WTC11 (cell line): ENCODE results near the gene CPLANE1. TPM values are rescaled to one million over a fixed set of nuclear protein-coding genes. Genes with fewer than 3 reads are reported as not detected.
"Not testable (repeated sequence)": the region's sequence is repeated elsewhere in the genome, so short reads cannot be mapped to it uniquely, and the experiment has no call there.

Experiments
- ATAC-seq: fragments of 200-7000 bp; cut with Tn5 transposase; 2 replicates; pipeline ENCODE4 v1.10.0; 2021; ENCODE audit warnings: mild to moderate bottlenecking, moderate library complexity
- CTCF ChIA-PET: fragments of 300-600 bp; sonication (Branson Sonifier 250); formaldehyde crosslinking; loops from one replicate; lab custom pipeline; 2021; ENCODE audit warnings: antibody characterized with exemption; lab: Charles Lee
- POLR2A ChIA-PET: fragments of 350-600 bp; sonication (Branson Sonifier 250); formaldehyde crosslinking; loops from one replicate; lab custom pipeline; 2021; ENCODE audit warnings: antibody characterized with exemption; lab: Charles Lee
- DNase-seq: peaks from one replicate; pipeline ENCODE4 v3.0.0; 2021; ENCODE audit warnings: low spot score
- H3K27ac Mint-ChIP-seq: 2 replicates; pipeline ENCODE4 v1.8.0; 2021; ENCODE audit warnings: mixed read lengths
- H3K27me3 Mint-ChIP-seq: 2 replicates; pipeline ENCODE4 v1.8.0; 2021; ENCODE audit warnings: low read depth, mild to moderate bottlenecking, moderate library complexity, mixed read lengths
- H3K36me3 Mint-ChIP-seq: 2 replicates; pipeline ENCODE4 v1.8.0; 2021; ENCODE audit warnings: mixed read lengths
- H3K4me1 Mint-ChIP-seq: 2 replicates; pipeline ENCODE4 v1.8.0; 2022; ENCODE audit warnings: mixed read lengths
- H3K4me3 Mint-ChIP-seq: 2 replicates; pipeline ENCODE4 v1.8.0; 2021; ENCODE audit warnings: mild to moderate bottlenecking, moderate library complexity, mixed read lengths
- H3K9me3 Mint-ChIP-seq: 2 replicates; pipeline ENCODE4 v1.8.0; 2021; ENCODE audit warnings: mixed read lengths
- AFF4 ChIP-seq: sonication (generic); formaldehyde crosslinking; IDR thresholded peaks from 2 replicates; pipeline ENCODE4 v1.8.1; 2023; ENCODE audit warnings: mild to moderate bottlenecking, missing genetic modification reagents, borderline replicate concordance
- ATF1 ChIP-seq: sonication (generic); formaldehyde crosslinking; IDR thresholded peaks from 2 replicates; pipeline ENCODE4 v1.8.1; 2023; ENCODE audit warnings: mild to moderate bottlenecking, moderate library complexity, missing genetic modification reagents
- E2F4 ChIP-seq: sonication (generic); formaldehyde crosslinking; IDR thresholded peaks from 2 replicates; pipeline ENCODE4 v1.8.1; 2022; ENCODE audit warnings: low read depth, mild to moderate bottlenecking, moderate library complexity, missing genetic modification reagents, borderline replicate concordance
- EMX1 ChIP-seq: fragments of 250-450 bp; sonication (Bioruptor Pico); IDR thresholded peaks from 2 replicates; pipeline ENCODE4 v1.8.0; 2021; ENCODE audit warnings: mild to moderate bottlenecking
- ESRRA ChIP-seq: sonication (generic); formaldehyde crosslinking; IDR thresholded peaks from 2 replicates; pipeline ENCODE4 v1.8.1; 2022; ENCODE audit warnings: mild to moderate bottlenecking, missing genetic modification reagents, borderline replicate concordance
- FOXP4 ChIP-seq: sonication (generic); formaldehyde crosslinking; IDR thresholded peaks from 2 replicates; pipeline ENCODE4 v1.8.0; 2022; ENCODE audit warnings: mild to moderate bottlenecking, missing genetic modification reagents
- GABPB1 ChIP-seq: sonication (generic); formaldehyde crosslinking; IDR thresholded peaks from 2 replicates; pipeline ENCODE4 v1.8.1; 2023; ENCODE audit warnings: mild to moderate bottlenecking, missing genetic modification reagents
- GRHL2 ChIP-seq: fragments of 250-450 bp; sonication (Bioruptor Pico); IDR thresholded peaks from 2 replicates; pipeline ENCODE4 v1.8.0; 2022; ENCODE audit warnings: mild to moderate bottlenecking, moderate library complexity; ENCODE audit not compliant: insufficient replicate concordance, severe bottlenecking
- MLX ChIP-seq: sonication (generic); formaldehyde crosslinking; IDR thresholded peaks from 2 replicates; pipeline ENCODE4 v1.8.1; 2023; ENCODE audit warnings: mild to moderate bottlenecking, missing genetic modification reagents, moderate library complexity
- MYBL2 ChIP-seq: sonication (generic); formaldehyde crosslinking; IDR thresholded peaks from 2 replicates; pipeline ENCODE4 v1.8.1; 2023; ENCODE audit warnings: mild to moderate bottlenecking, moderate library complexity, missing genetic modification reagents
- NFYB ChIP-seq: sonication (generic); formaldehyde crosslinking; conservative IDR thresholded peaks from 2 replicates; pipeline ENCODE4 v1.8.0; 2022; ENCODE audit warnings: low read depth, missing genetic modification reagents
- NR1H2 ChIP-seq: sonication (generic); formaldehyde crosslinking; IDR thresholded peaks from 2 replicates; pipeline ENCODE4 v1.9.0; 2021; ENCODE audit warnings: mild to moderate bottlenecking, moderate library complexity, missing genetic modification reagents
- NR2C2 ChIP-seq: sonication (generic); formaldehyde crosslinking; IDR thresholded peaks from 2 replicates; pipeline ENCODE4 v1.8.0; 2022; ENCODE audit warnings: mild to moderate bottlenecking, missing genetic modification reagents
- NR3C1 ChIP-seq: sonication (generic); formaldehyde crosslinking; conservative IDR thresholded peaks from 2 replicates; pipeline ENCODE4 v1.8.1; 2023; ENCODE audit warnings: low read depth, mild to moderate bottlenecking, missing genetic modification reagents
- SMAD3 ChIP-seq: sonication (generic); formaldehyde crosslinking; IDR thresholded peaks from 2 replicates; pipeline ENCODE4 v1.8.0; 2022; ENCODE audit warnings: missing genetic modification reagents, mild to moderate bottlenecking, borderline replicate concordance
- SP1 ChIP-seq: sonication (generic); formaldehyde crosslinking; conservative IDR thresholded peaks from 2 replicates; pipeline ENCODE4 v1.8.1; 2022; ENCODE audit warnings: missing genetic modification reagents
- TEAD1 ChIP-seq: sonication (generic); formaldehyde crosslinking; IDR thresholded peaks from 2 replicates; pipeline ENCODE4 v1.8.0; 2022; ENCODE audit warnings: mild to moderate bottlenecking, missing genetic modification reagents
- TP53 ChIP-seq: sonication (generic); formaldehyde crosslinking; IDR thresholded peaks from 2 replicates; pipeline ENCODE4 v1.8.1; 2023; ENCODE audit warnings: mild to moderate bottlenecking, missing genetic modification reagents
- ZBTB21 ChIP-seq: sonication (generic); formaldehyde crosslinking; IDR thresholded peaks from 2 replicates; pipeline ENCODE4 v1.8.1; 2023; ENCODE audit warnings: mild to moderate bottlenecking, missing genetic modification reagents, borderline replicate concordance
- ZNF396 ChIP-seq: fragments of 250-450 bp; sonication (Bioruptor Pico); IDR thresholded peaks from 2 replicates; pipeline ENCODE4 v1.8.0; 2021; ENCODE audit warnings: mild to moderate bottlenecking, moderate library complexity, borderline replicate concordance
- ZNF425 ChIP-seq: fragments of 250-450 bp; sonication (Bioruptor Pico); conservative IDR thresholded peaks from 2 replicates; pipeline ENCODE4 v1.9.0; 2021; ENCODE audit warnings: mild to moderate bottlenecking
- total RNA-seq: library from RNA; stranded (reverse); gene quantifications from 3 replicates; pipeline ENCODE4 v1.2.3, GENCODE V29; 2021

Gene CPLANE1
- total RNA-seq, 1 experiment from 2014 or later = 4.8 TPM

- TF ChIP-seq MLX (CRISPR knock-in tag) = no peak
- no peak for TF ChIP-seq ZNF396
- no peak for TF ChIP-seq ZNF425
- TF ChIP-seq NR1H2 (CRISPR knock-in tag) = no peak
- TF ChIP-seq AFF4 (CRISPR knock-in tag) = no peak
- TF ChIP-seq SP1 = no peak
These were observed 102.3 kb downstream of the CPLANE1 start (continued) for GRCh38 chr5:37146896-37147295.

- TF ChIP-seq TEAD1 (CRISPR knock-in tag) (no peak), ZBTB21 (CRISPR knock-in tag) (no peak), MYBL2 (no peak), TP53 (no peak)
- Mint-ChIP-seq H3K4me1 (no peaks in the 10 kb centered on the region), H3K36me3 (peaks cover 38% of the 10 kb centered on the region), H3K9me3 (peaks cover 36% of the 10 kb centered on the region), H3K27me3 (no peaks in the 10 kb centered on the region; the same call in 1 of the 2 replicates), H3K27ac (no peak overlapping the region), H3K4me3 (no peak overlapping the region)
- ATAC-seq (no peak), DNase-seq (no peak)
- ChIA-PET CTCF (no interaction called here), POLR2A (no interaction called here)
These were observed 112.5 kb downstream of the CPLANE1 start for GRCh38 chr5:37136694-37137093.

- CTCF ChIA-PET, H3K4me1 Mint-ChIP-seq, H3K27me3 Mint-ChIP-seq, ATAC-seq, H3K27ac Mint-ChIP-seq, POLR2A ChIA-PET, H3K4me3 Mint-ChIP-seq, DNase-seq: not testable (repeated sequence)
- Mint-ChIP-seq H3K9me3 (peaks cover 36% of the 10 kb centered on the region), H3K36me3 (peaks cover 38% of the 10 kb centered on the region)
These were observed 113.9 kb downstream of the CPLANE1 start for GRCh38 chr5:37135312-37135711.

GRCh38 chr5:37133939-37134338, 115.2 kb downstream of the CPLANE1 start:
- Mint-ChIP-seq H3K4me3 (no peak overlapping the region), H3K36me3 (peaks cover 38% of the 10 kb centered on the region), H3K27me3 (no peaks in the 10 kb centered on the region; the same call in 1 of the 2 replicates), H3K27ac (no peak overlapping the region), H3K4me1 (no peaks in the 10 kb centered on the region), H3K9me3 (peaks cover 43% of the 10 kb centered on the region)
- CTCF ChIA-PET = no interaction called here
- DNase-seq (no peak), ATAC-seq (no peak)
- POLR2A ChIA-PET = no interaction called here
- TF ChIP-seq EMX1 (CRISPR knock-in tag) (no peak), SMAD3 (CRISPR knock-in tag) (no peak), GABPB1 (CRISPR knock-in tag) (no peak), ESRRA (CRISPR knock-in tag) (no peak), NR3C1 (CRISPR knock-in tag) (no peak), FOXP4 (no peak), ZNF396 (no peak), NR2C2 (no peak), GRHL2 (no peak), NFYB (no peak), E2F4 (CRISPR knock-in tag) (no peak), ATF1 (no peak)
